T-helper 1 cell (primary cell): ENCODE results near the gene DLGAP4.

ENCODE experiments used
- DNase-seq, 5 donors: peaks; one replicate each; pipeline ENCODE4 v3.0.0-alpha.2; 2012 to 2020
- total RNA-seq, 4 donors: gene quantifications; one replicate each; lab custom pipeline; 2026; lab: John Stamatoyannopoulos, UW

Gene DLGAP4, protein sequence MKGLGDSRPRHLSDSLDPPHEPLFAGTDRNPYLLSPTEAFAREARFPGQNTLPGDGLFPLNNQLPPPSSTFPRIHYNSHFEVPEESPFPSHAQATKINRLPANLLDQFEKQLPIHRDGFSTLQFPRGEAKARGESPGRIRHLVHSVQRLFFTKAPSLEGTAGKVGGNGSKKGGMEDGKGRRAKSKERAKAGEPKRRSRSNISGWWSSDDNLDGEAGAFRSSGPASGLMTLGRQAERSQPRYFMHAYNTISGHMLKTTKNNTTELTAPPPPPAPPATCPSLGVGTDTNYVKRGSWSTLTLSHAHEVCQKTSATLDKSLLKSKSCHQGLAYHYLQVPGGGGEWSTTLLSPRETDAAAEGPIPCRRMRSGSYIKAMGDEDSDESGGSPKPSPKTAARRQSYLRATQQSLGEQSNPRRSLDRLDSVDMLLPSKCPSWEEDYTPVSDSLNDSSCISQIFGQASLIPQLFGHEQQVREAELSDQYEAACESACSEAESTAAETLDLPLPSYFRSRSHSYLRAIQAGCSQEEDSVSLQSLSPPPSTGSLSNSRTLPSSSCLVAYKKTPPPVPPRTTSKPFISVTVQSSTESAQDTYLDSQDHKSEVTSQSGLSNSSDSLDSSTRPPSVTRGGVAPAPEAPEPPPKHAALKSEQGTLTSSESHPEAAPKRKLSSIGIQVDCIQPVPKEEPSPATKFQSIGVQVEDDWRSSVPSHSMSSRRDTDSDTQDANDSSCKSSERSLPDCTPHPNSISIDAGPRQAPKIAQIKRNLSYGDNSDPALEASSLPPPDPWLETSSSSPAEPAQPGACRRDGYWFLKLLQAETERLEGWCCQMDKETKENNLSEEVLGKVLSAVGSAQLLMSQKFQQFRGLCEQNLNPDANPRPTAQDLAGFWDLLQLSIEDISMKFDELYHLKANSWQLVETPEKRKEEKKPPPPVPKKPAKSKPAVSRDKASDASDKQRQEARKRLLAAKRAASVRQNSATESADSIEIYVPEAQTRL
- total RNA-seq: 21.7 to 33.1 (median 31.5) reads per million in 4 donors

DNA sequence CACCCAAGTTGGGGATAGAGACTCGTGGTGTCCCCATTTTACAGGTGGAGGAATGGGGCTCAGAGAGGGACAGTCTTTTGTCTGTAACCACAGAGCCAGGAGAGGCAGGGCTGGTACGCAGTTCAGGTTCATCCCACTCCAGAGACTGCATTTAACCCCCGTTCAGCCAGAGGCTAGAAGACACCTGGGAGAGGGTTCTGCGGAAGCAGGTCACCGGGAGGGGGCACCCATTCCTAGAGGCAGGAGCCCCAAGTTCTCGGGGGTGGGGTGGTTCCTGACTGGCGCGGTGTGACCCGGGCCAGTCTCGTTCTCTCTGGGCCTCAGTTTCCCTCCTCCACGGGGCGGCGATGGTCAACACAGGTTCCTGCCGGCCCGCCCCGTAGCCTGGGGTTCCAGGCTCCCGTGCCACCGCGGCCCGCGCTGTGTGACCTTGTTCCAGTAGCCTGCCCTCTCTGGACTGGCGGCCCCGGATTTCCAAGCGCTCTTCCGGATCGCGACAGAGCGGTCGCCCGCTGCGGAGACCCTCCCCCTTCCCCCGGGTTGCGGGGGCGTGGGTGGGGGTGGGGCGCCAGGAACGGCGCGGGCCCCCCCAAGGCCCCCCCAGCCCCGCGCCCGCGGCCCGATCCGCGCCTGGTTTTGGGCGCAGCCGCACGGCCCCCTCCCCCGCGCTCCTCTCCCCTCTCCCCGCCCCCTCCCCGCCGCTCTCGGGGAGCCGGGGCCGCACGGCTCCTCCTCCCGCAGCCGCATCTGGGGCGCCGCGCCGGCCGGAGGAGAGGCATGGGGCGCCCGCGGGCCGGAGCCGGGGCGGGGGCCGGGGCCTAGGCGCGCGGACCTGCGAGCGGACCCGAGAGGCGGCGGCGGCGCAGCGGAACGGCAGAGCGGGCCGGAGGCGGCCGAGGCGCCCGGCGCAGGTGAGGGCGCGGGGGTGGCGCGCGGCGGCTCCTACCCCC lies at the start of gene DLGAP4:
TSS of gene DLGAP4 (plus strand) at position 738 of the 950 bp plus-strand sequence. CDS start 125,379 bp downstream, outside the sequence.
- DNase-seq: no peak

DNA sequence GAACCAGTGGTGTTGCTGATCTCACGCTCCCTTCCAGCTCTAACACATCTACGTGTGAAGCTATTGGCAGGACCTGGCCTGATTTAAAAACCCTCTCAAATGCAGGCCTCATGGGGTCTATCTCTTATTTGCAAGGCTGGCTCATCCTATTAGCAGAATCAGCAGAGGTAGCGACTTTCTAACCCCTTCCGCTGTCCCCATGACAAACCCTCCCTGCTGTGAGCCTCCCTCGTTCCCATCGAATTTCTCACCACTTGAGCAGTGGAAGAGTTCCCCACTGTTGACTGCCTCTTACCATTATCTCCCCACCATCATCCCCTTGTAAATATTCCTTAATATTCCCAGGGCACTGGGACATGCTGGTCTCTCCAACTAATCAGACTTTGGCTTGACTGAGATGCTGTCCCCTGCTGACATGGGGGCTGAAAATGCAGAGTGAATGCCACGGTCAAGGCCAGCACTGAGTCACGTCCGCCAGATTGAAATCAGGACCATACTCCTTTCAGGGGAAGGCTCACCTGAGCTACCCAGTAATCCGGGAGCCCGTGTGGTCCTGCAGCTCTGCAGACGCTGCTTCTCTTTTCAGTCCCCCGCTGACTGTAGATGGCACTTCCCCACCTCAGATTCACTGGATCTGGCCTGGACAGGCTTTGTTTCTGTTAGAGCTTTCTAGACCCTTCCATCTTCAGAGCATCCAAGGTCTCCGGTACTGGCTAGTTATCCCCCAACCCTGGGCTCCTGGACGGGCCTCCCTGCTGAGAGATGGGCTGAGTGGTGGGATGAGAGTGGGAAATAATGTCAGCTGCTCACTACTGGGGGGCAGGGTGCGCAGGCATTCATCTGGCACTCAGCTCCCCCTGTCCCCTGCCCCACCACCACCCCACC lies 46.7 kb upstream of the DLGAP4 start:
- no peak for DNase-seq

DNA sequence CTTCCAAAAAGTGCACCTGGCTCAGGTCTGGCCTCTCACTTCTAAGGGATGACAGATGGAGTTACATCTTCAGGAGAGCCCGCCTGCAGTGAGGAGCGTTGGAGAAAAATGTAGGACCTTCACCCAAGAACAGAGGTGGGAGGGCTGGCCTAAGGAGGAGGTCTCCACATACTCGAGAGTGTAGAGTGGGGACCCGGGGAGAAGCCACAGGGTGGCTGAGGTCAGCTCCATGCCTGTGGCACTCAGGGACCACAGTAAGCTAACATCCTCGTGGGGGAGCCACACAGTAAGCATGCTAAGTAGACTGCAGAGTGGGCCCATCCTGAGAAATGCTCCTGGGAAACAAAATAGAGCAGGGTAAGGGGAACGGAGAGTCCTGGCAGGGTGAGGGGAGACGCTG lies 45.8 kb upstream of the DLGAP4 start:
- no peak for DNase-seq

DNA sequence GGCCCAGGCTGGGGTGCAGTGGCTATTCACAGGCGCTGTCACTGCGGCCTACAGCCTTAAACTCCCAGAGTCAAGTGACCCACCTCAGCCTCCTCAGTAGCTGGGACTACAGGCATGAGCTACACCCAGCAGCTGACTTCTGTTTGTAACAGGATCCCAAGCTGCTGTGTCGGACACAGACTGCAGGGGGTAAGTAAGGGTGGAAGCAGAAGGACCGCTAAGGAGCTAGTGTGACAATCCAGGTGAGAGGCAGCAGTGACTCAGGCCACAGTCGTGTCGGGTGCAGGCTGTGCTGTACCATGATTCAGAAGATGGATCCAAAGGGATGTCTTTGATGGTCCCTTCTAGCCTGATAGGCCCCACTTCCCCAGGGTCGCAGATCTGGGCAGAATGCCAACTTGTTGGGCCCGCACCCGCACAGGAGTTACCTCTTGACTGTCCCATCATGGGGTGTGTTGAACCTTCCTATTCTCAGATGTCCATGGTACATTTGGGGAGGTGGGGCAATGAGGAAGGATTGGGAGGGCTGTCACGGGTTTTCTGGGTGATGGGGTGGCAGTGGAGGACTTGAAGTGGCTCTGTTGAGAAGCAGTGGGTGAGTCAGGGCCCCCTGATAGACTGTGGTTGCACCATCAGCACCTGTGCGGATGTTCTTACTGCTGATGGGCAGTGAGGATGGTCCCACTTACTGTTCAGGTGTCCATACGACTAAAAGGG lies 44.6 kb upstream of the DLGAP4 start:
- DNase-seq: no peak

DNA sequence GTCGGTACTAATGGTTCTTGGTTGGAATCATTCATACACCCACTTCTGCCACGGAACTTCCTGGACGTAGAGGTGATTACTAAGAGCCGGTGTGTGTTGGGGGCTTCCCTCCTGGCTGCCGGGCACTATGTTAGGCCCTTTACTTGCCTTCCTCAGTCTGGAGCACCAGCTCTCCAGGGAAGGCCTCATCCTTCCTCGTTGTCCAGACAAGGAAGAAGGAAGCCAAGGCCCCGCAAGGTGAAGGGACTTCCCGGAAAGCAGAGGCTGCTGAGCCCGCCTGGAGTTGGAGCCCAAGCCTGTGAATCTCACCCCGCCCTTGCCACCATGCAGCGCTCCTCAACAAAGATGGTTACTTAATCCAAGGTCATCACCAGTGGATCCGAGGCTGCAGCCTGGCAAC lies 43.7 kb upstream of the DLGAP4 start:
- DNase-seq: no peak

DNA sequence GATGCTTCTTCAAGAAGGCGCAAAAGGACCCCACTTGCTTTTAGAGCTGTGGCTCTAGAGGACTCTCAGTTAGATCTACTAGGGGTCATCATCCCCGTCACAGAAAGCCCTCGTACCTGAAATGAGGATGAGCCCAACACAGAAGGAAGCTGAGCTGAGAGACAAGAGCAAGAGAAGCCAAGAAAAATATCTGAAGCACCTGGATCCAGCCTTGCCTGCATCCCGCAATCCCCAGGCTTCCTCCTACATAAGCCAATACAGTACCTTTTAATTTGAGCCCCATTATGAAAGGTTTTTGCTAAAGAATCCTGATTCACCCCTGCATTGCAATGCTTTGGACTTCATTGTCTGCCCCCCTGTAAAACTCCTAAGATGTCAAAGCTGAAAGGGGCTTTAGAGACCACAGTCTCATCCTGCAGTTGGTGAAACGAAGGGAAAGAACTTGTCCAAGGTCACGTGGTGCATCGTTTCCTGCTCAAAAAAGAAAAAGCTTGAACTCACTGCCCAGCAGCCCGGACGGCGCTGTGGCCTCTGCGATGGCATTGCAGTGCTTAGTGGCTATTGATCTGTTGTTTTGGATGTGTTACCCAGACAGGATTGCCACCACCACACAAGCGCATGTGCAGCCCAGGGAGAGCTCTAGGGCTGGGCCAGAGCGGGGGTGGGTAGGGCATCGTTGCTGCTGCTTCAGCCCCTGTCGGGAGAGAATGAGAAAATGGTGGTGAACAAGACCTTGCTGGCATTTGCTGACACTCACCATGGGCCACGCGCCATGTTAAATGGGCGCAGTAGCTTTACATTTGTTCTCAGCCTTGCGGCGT lies 41.5 kb upstream of the DLGAP4 start:
- no peak for DNase-seq

DNA sequence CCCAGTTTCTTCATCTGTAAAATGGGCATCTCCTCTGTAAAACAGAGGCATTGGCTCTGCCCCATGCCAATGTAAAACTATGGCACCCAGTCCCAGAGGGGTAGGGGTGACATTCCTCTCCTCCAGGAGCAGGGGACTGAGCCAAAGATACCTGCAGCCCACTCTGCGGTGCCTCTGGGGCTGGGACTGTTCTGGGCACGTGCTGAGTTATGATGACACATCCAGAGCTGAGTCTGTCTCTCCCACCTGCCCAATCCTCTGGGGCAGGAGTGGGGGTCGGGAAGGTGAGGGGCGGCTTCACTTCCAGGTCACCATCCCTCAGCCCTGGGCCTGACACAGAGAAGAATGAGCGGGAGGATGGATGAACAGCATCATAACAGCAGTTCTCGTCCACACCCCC lies 40.0 kb upstream of the DLGAP4 start:
- no peak for DNase-seq

DNA sequence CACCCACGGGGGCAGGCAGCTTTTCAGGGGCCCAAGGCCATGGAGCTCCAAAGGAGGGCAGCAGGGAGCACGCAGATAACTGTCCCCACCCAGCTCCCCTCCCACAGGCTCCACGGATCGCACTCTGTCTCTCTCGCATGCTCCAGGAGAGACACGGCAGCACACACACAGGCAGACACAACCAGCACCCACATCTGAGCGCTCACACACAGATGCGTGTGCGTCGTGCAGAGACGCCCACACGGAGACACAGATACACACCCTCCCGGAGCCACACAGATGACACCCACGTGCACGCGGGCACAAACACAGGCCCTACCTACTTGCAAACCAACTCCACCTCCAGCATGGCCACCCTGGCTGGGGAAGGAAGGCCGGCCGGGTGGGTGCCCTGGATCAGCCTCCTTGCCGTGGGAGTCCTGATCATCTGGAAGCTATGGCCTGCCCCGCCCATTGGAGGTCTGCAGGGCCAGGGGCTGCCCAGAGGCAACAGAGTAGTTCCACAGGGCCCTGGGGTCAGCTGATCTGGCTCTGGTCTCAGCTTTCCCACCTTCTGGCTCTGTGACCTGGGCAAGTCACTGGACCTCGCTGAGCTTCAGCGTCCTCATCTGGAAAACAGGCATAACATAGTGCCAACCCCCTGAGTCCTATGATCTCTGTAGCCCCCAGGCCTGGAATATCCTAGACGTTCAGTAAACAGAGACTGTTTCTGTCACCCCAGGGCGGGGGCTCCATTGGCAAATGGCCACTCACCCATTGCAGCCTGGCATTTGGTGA lies 38.3 kb upstream of the DLGAP4 start:
- DNase-seq: no peak

DNA sequence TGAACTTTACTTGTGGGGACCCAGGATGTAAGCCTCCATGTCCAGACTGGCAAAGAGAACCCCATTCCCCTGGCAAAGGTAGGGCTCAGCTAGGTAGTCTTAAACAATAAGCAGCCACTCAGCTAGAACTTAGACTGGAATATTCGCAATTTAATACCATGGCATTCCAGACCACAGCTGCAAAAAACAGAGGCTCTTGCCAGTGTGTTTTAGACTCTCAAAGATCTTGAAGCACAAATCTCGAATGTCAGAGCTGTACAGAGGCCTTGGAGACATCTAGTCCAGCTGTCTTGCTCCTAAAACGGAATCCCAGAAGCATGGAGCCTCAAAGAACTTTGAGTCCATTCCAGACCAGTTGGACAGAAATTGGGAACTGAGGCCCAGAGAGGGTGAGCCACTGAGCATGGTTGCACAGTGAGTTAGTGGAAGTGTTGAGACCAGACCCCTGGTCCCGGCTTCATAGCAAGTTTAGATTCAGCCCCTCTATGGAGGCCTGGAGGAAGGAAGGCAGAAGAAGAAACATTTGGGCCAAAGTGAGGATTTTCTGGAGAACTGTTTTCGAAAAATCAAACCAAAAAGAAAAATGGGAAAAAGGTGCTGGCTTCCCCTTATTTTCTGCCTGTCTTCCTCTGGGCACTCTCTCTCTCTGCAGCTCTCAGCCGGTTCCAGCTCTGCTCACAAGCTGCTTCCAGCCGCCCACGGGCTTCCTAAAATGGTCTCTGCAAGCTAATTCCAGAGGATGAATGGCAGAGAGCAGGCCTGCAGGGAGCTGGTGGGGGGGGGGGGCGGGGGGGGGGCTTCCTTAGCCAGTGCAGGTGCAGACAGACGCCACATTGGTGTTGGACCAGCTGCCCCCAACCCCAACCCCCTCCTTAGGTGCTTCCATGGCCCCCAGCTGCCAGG lies 37.4 kb upstream of the DLGAP4 start:
- no peak for DNase-seq

DNA sequence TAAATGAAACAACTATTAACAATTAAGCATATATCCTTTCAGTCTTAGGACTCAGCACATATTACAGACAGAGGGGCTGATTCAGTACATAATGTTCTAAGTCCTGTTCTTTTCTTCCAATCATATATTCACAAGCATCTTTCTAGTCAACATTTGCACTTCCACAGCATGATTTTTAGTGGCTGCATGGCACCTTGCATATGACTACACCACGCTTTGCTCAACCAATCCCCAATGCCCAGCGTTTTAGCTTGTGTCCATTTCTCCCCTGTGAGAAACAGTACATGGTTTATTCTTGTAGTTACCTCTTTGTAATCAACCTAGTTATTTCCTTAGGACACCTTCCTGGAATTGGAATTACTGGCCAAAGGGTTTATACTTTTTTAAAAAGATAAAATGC lies 36.6 kb upstream of the DLGAP4 start:
- no peak for DNase-seq

DNA sequence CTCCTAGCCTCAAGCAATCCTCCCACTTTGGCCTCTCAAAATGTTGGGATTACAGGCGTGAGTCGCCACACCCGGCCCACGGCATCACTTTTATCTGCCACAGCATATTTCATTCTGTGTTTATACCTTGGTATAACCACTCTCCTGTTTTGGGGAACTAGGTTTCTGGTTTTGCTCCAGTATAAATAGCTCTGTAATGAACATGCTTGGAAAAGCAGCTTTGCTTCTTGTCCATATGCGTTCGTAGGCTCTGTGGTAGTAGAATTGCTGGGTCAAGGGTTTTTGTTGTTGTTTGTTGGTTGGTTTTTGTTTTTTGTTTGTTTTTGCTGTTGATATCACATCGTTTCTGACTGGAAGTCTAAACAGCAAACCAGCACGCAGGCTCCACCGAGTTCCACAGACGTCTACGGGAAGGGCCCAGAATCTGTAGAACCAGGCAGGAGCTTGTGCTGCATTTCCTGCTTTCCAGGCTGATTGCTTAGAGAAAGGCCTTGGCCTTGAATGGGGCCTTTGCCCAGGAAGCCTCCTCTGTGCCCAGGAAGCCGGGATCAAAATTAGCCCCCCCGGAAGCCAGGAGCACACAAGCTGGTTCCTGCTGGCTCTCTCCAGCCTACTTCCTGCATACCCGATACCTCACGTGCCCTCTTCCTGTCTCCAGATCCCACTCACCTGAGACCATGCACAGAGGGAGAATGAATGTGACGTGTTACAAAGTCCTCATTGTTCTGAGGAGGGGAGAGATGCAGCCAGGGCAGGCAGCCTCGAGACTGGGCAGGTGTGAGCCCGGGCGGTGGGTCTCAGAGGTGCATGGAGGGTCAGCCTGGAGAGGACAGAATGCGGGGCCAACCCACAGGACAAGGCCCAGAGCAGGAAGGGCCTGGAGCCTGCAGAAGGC lies 35.1 kb upstream of the DLGAP4 start:
- DNase-seq: no peak

DNA sequence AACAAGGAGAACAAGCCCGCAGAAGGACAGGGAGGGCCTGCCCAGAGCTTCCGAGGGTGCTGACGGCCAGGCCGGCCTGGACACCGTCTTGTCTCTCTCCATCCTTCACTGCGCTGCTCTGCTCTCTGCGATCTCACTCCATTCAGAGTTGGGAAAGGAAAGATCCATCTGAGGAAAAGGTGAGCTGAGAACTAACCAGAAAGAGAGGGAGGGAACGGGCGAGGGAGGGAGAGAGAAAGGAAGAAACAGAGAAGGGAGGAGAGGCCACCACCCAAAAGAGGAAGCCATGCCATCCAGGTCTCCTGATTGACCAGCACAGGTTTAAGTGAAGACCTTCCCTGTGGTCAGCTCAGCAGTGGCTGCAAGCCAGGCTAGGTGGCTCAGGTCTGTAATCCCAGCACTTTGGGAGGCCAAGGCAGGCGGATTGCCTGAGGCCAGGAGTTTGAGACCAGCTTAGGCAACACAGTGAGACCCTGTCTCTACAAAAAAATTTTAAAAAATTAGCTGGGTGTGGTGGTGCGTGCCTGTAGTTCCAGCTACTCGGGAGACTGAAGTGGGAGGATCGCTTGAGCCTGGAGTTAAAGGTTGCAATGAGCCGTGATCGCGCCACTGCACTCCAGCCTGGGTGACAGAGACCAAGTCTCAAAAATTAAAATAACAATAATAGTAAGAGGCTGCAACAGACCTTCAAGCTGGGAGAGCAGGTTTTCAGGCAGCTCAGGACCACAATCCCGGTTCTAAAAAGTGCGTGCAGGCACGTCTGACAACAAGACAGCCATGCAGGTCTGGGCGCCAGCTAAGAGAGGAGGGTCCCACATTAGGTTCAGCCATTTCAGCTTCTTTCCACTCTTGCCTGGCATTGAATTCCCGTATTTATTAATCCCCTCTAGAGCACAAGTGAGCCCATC lies 34.2 kb upstream of the DLGAP4 start:
- no peak for DNase-seq

DNA sequence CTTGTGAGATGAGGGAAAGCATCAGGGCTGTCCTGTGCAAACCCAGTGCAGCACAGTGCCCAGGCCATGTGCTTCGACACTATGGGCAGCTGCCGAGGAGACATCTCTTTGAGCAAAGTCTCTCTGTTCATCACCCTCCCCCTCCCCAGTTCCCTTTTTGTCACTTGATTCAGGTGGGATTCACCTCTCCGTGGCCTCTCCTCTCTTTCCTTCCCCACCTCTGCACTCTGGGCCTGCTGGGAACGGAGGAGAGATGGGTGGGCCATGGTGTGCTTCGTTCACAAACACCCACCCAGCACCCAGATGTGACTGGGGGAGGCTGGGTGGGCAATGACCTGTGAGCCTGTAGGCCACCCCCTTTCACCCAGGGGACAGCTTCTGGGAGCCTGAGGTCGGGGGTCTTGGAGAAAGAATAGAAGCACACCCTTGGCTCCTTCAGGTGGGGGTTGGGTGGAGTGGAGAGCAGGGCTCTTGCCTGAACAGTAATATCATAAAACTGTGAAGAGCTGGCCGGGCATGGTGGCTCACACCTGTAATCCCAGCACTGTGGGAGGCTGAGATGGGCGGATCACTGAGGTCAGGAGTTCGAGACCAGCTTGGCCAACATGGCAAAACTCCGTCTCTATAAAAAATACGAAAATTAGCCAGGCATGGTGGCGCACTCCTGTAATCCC lies 33.5 kb upstream of the DLGAP4 start:
- DNase-seq: no peak

DNA sequence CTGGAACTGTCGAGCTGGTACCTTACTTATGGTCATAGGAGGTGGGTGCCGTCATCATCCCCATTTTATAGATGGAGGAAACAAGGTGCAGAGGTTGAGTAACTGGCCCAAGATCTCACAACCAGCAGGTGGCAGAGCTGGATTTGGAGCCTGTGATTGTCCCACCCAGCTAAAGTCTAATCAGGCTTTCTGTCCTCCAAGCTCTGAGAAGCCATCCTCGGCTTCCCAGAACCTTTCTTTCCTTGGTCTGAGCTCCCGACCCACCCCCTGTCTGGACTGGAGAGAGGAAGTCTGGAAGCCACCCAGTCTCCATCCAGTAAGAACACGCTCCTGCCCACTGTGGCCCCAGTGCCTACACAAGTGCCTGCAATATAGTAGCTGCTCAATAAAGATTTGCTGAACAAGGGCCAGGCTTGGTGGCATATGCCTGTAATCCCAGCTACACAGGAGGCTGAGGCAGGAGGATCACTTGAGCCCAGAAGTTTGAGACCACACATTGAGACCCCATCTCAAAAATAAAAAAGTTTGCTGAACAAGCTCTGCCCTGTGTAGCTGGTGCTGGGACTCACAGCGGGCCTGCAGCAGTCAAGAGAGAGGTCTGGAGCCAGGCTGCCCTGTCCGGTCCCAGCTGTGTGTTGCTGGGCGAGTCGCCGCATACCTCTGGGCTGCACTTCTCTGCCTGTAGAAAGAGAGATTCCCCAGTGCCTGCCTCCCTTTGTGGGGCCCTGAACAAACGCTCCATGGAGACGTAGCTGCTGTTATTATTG lies 32.5 kb upstream of the DLGAP4 start:
- DNase-seq: no peak
